SJCRH30 (cell line): ENCODE measurements around the gene CIAPIN1. TPM values are rescaled to one million over a fixed set of nuclear protein-coding genes. Genes with fewer than 3 reads are reported as not detected.

Experiments used
- DNase-seq, 2 experiments: peaks; one replicate each; pipeline ENCODE4 v3.0.0-alpha.2; 2015 to 2020
- H3K27ac ChIP-seq: fragments of 250-450 bp; sonication (Bioruptor Pico); 2 replicates; pipeline ENCODE4 v1.5.1; 2020; ENCODE audit warnings: mild to moderate bottlenecking, moderate library complexity
- H3K27me3 ChIP-seq: fragments of 250-450 bp; sonication (Bioruptor Pico); 2 replicates; pipeline ENCODE4 v1.5.1; 2020; ENCODE audit warnings: mild to moderate bottlenecking, moderate library complexity
- H3K36me3 ChIP-seq: fragments of 250-450 bp; sonication (Bioruptor Pico); 2 replicates; pipeline ENCODE4 v1.5.1; 2020; ENCODE audit warnings: mild to moderate bottlenecking, moderate library complexity
- H3K4me1 ChIP-seq: fragments of 250-450 bp; sonication (Bioruptor Pico); 2 replicates; pipeline ENCODE4 v1.5.1; 2020; ENCODE audit warnings: mild to moderate bottlenecking, moderate library complexity
- H3K4me3 ChIP-seq: fragments of 250-450 bp; sonication (Bioruptor Pico); 2 replicates; pipeline ENCODE4 v1.5.1; 2020; ENCODE audit warnings: mild to moderate bottlenecking, moderate library complexity
- H3K9me3 ChIP-seq: fragments of 250-450 bp; sonication (Bioruptor Pico); replicated peaks from 2 replicates; pipeline ENCODE4 v1.5.1; 2020; ENCODE audit warnings: mild to moderate bottlenecking, moderate library complexity
- total RNA-seq: library from RNA; depleted of rRNA; stranded (reverse); fragments of >200 nt; shearing (Covaris generic); gene quantifications from 2 replicates; pipeline ENCODE4 v1.2.3, GENCODE V29; 2014

Gene CIAPIN1
- total RNA-seq, 1 experiment from 2014 or later = 84.8 TPM

DNA sequence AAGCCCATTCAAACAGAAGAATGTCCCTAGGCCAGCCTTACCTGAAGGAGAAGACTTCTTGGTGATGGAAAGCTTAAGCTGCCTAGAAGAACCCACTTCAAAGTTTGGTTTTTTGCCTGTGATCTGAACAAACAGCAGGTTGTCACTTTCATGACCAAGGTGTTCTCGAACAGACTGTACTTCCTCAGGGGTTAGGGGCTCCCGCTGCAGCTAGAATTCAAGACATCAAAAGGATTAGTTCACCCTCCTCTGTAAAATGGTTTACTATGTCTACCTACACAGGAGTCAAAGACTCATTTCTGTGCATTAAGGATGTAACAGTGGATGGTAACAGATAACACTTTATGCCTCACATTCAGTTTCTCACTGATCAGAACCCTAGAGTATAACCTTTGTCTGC is 13.2 kb downstream of the CIAPIN1 start:
- Histone ChIP-seq H3K27ac (no peak overlapping the region), H3K4me3 (no peak overlapping the region), H3K9me3 (no peaks in the 10 kb centered on the region), H3K36me3 (peaks cover 73% of the 10 kb centered on the region), H3K4me1 (no peaks in the 10 kb centered on the region), H3K27me3 (no peaks in the 10 kb centered on the region)
- no peak for DNase-seq

DNA sequence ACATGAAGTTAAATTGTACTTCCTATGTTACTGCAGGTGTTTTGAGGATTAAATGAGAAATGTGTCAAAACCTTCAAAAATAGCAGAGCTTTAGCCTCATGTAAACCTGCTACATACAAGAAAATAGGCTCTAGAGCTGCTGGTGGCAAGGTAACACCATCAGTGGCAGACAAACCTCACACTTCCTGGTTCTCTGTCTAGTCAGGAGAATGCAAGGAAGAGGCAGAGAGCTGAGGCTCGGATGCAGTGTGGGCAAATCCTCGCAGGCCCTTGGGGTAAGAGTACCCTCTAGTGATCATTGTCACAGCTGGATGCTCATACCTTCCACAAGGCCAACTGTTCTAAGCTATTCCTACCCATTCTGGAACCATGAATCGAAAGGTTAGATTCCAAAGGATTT is 14.2 kb downstream of the CIAPIN1 start:
- Histone ChIP-seq H3K4me3 (no peak overlapping the region), H3K4me1 (no peaks in the 10 kb centered on the region), H3K36me3 (peaks cover 65% of the 10 kb centered on the region), H3K27ac (no peak overlapping the region), H3K27me3 (no peaks in the 10 kb centered on the region), H3K9me3 (no peaks in the 10 kb centered on the region)
- DNase-seq = no peak

DNA sequence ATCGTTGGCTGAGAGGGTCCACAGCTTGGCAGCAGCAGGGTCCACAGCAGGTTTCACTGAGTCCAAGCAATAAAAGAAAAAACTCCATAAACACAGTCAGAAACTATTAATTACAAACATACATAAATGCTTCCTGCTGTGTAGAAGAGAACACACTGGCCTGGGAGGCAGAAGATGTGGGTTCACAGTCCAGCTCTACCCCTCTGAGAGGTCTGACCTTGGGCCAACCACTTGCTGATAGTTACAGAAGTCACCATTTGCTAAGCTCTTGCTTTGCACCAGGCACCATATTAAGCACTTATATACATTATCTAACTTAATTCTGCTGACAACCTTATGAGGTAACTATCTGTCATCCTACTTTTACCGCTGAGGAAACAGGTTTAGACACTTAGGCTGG is 14.7 kb downstream of the CIAPIN1 start:
- Histone ChIP-seq H3K27ac (no peak overlapping the region), H3K9me3 (no peaks in the 10 kb centered on the region), H3K36me3 (peaks cover 67% of the 10 kb centered on the region), H3K4me3 (no peak overlapping the region), H3K4me1 (no peaks in the 10 kb centered on the region), H3K27me3 (no peaks in the 10 kb centered on the region)
- DNase-seq = no peak

DNA sequence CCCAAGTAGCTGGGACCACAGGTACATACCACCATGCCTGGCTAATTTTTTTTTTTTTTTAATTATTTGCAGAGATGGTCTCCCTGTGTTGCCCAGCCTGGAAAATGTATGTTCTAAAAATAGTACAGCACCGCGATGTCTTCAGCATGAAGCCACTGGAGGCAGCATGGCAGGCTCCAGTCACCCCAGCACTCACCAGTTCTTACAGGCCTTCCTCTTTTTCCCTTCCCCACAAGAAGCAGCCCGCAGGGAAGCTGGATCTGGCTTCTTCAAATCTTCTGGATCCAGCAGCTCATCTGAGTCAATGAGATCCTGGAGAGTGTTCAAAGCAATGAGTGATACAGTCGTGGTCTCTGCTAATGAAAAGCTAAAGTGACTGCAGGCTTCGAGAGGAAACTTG is 16.2 kb downstream of the CIAPIN1 start:
- Histone ChIP-seq H3K27me3 (no peaks in the 10 kb centered on the region), H3K36me3 (peaks cover 61% of the 10 kb centered on the region), H3K9me3 (no peaks in the 10 kb centered on the region), H3K27ac (no peak overlapping the region), H3K4me3 (no peak overlapping the region), H3K4me1 (no peaks in the 10 kb centered on the region)
- DNase-seq = no peak

DNA sequence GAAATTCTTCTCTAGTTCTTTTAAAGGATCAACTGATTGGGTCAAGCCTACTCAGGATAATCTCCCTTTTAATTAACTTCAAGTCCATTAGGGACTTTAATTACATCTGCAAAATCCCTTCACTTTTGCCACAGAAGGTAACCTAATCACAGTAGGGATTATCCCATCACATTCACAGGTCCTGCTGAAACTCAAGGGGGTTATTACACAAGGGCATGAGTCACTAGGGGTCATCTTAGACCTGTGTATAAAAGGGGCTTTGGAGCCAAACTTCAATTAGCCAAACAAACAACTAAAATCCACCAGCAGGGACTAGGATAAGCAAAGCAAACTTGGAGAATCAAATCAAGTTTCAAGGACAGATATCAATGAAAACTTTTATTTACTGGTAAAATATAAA is 19.4 kb downstream of the CIAPIN1 start:
- no peak overlapping the region for H3K27ac ChIP-seq
- DNase-seq = no peak
- H3K36me3 ChIP-seq = peaks cover 39% of the 10 kb centered on the region
- no peak overlapping the region for H3K4me3 ChIP-seq
- no peaks in the 10 kb centered on the region for H3K4me1 ChIP-seq
- no peaks in the 10 kb centered on the region for H3K9me3 ChIP-seq
- no peaks in the 10 kb centered on the region for H3K27me3 ChIP-seq

DNA sequence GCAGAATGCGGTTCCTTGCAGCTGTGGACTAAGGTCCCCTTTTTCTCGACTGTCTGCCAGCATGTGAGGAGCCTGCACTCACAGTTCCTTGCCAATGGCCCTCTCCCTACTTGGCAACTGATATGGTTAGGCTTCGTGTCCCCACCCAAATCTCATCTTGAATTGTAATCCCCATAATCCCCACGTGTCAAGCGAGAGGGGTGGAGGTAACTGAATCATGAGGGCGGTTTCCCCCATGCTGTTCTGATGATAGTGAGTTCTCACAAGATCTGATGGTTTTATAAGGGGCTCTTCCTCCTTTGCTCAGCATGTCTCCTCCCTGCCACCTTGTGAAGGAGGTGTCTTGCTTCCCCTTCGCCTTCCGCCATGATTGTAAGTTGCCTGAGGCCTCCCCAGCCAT is 19.9 kb downstream of the CIAPIN1 start:
- Histone ChIP-seq H3K4me1 (no peaks in the 10 kb centered on the region), H3K4me3 (no peak overlapping the region), H3K9me3 (no peaks in the 10 kb centered on the region), H3K36me3 (peaks cover 34% of the 10 kb centered on the region), H3K27me3 (no peaks in the 10 kb centered on the region), H3K27ac (no peak overlapping the region)
- DNase-seq = no peak

DNA sequence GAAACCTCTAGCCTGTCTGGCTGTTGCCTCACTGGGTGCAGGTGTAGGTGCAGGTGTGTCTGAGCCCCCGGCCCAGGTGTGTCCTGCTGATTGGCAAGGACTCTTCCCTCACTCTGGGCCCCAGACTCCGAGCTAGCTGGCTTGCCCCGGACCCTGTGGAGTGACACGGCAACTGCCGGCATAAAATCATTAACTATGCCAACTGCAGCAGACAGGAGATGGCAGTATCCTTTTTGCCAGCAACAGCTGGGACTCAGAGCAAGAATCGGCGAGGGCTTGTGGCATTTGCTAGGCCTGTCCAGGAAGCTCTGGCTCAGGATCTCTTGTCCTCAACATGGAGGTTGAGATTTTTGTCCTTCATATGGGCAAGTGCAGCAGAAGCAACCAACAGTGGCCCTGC is 20.8 kb downstream of the CIAPIN1 start:
- Histone ChIP-seq H3K4me3 (no peak overlapping the region), H3K36me3 (peaks cover 24% of the 10 kb centered on the region), H3K4me1 (no peaks in the 10 kb centered on the region), H3K27me3 (no peaks in the 10 kb centered on the region), H3K27ac (no peak overlapping the region), H3K9me3 (no peaks in the 10 kb centered on the region)
- DNase-seq = no peak

DNA sequence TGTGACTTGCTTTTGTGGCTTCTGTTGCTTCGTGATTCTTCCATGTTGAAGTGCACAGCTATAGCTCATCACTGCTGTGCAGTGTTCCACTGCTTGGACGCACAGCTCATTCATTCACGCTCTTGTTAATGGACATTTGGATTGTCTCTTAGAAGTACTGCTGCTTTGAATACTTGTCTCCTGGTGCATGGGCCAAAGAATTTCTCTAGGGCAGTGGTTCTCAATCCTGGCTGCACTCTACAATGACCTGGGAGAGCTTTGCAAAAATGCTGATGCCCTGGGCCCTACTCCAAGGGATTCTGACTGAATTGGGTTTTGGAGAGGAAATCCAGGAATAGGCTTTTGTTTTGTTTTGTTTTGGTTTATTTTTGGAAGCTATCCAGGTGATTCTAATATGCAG is 22.6 kb downstream of the CIAPIN1 start:
- Histone ChIP-seq H3K9me3 (no peaks in the 10 kb centered on the region), H3K4me1 (no peaks in the 10 kb centered on the region), H3K4me3 (no peak overlapping the region), H3K27ac (no peak overlapping the region), H3K27me3 (no peaks in the 10 kb centered on the region), H3K36me3 (peaks cover 9% of the 10 kb centered on the region)
- no peak for DNase-seq

DNA sequence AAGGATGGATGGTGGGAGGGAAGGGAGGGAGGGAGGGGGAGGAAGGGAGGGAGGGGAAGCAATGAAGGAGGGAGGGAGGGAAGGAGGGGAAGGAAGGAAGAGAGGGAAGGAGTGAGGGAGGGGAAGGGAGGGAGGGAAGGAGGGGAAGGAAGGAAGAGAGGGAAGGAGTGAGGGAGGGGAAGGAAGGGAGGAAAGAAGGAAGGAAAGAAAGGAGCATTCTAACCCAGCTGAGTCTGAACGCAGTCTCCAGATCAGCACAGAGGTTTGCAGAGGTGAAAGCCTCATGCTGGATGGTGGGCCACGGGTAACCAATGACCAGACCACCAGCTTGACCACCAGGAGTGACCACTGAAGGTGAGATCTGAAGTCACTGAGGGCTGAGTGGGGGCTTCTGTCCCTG is 24.0 kb downstream of the CIAPIN1 start:
- H3K4me3 ChIP-seq = no peak overlapping the region
- H3K36me3 ChIP-seq = peaks cover 9% of the 10 kb centered on the region
- H3K27ac ChIP-seq = no peak overlapping the region
- H3K27me3 ChIP-seq = no peaks in the 10 kb centered on the region
- no peak for DNase-seq
- H3K4me1 ChIP-seq = peaks cover 3% of the 10 kb centered on the region; the same call in 1 of the 2 replicates
- no peaks in the 10 kb centered on the region for H3K9me3 ChIP-seq

DNA sequence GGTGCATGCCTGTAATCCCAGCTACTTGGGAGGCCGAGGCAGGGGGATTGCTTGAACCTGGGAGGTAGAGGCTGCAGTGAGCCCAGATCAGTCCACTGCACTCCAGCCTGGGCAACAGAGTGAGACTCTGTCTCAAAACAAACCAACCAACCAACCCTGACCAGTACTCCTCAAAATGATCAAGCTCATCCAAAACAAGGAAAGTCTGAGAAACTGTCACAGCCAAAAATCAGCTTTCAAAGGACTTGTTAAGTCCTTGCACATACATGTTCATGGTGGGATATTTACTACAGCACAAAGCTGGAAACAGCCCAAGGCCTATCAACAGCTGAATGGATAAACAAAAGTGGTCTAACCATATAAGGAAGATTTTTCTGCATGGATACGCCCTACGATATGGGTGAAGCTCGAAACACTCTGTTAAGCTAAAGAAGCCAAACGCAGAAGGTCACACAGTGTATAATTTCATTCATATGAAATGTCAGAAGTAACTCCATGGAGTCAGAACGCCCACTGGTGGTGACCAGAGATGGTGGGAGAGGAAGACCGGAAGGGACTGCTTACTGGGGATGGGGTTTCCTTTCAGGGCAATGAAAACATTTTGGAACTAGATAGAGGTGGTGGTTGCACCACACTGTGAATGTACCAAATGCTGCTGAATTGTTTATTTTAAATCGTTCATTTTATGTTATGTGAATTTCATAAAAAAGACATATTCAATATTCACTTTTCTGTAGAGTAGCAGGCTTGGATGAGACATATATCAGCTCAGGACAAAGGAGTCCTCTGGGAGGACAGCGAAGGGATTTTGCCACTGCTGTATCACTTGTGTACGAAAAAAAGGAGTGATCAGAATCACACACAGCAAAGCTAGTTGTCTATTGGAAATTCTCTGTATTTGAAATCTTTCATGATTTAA is 24.9 kb downstream of the CIAPIN1 start:
- Histone ChIP-seq H3K27ac (no peak overlapping the region), H3K9me3 (no peaks in the 10 kb centered on the region), H3K27me3 (no peaks in the 10 kb centered on the region), H3K4me1 (peaks cover 7% of the 10 kb centered on the region), H3K4me3 (peak overlapping the region; percentile 29), H3K36me3 (peaks cover 1% of the 10 kb centered on the region; the same call in 1 of the 2 replicates)
- peak; percentile 85 to 92 for DNase-seq

DNA sequence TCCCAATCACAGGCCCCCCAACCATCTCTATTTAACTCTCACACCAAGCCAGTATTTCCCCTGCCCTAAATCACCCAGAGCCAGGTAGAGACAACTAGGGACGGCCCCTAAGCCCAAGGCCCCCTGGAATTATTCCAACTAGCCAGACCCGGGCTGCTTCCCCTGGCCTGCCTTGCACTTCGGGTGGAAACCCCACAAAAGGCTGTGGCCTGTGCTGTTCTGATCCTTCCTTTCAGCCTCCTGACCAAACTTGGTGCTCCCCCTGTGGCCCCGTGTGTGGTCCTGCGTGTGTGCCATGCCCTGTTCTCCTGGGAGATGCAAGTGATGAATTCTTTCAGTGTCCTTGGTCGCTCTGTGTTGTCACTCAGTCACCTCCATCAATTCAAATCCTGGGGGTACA is 27.7 kb downstream of the CIAPIN1 start:
- Histone ChIP-seq H3K9me3 (no peaks in the 10 kb centered on the region), H3K4me1 (peaks cover 7% of the 10 kb centered on the region), H3K27ac (no peak overlapping the region), H3K27me3 (no peaks in the 10 kb centered on the region), H3K4me3 (no peak overlapping the region), H3K36me3 (no peaks in the 10 kb centered on the region)
- peak in 1 of 2 experiments; percentile 21 for DNase-seq

DNA sequence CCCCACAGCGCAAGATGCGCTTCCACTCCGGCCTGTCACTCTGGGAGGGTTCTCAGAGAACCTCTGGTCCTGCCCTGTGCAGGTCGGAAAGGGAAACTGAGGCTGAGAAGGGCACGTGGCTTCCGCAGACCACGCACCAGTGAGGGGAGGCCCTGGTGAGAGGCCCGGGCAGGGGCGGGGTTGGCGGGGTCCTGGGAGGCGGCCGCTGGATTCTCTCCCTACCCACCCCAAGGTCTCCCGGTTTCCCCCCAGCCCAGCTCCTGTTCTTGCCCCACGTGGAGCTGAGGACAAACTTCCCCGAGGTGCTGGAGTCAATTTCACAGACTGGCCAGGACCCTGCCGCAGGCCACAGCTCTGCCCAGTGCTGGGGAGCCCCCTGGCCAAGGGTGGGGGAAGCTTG is 31.1 kb downstream of the CIAPIN1 start:
- DNase-seq = peak in 1 of 2 experiments; percentile 17
- Histone ChIP-seq H3K9me3 (no peaks in the 10 kb centered on the region), H3K27ac (peak overlapping the region; percentile 76), H3K4me3 (peak overlapping the region; percentile 62), H3K4me1 (peaks cover 14% of the 10 kb centered on the region), H3K27me3 (no peaks in the 10 kb centered on the region), H3K36me3 (no peaks in the 10 kb centered on the region)

DNA sequence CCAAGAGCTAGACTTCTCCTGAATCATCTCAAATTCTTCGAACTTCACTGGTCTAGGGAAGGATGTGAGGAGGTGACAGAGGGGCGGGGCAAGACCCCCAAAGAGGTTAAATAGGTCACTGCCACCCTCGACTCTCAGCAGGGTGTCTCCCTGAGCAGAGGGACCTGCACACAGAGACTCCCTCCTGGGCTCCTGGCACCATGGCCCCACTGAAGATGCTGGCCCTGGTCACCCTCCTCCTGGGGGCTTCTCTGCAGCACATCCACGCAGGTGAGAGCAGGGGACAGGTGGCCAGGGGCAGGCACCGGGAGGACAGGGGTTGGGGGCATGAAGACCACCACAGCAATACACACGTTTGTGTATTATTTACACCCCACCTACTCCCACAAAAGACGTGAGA is 33.5 kb downstream of the CIAPIN1 start:
- no peak overlapping the region for H3K27ac ChIP-seq
- peaks cover 29% of the 10 kb centered on the region for H3K4me1 ChIP-seq
- H3K4me3 ChIP-seq = no peak overlapping the region
- no peaks in the 10 kb centered on the region for H3K9me3 ChIP-seq
- DNase-seq = no peak
- H3K27me3 ChIP-seq = no peaks in the 10 kb centered on the region
- no peaks in the 10 kb centered on the region for H3K36me3 ChIP-seq

DNA sequence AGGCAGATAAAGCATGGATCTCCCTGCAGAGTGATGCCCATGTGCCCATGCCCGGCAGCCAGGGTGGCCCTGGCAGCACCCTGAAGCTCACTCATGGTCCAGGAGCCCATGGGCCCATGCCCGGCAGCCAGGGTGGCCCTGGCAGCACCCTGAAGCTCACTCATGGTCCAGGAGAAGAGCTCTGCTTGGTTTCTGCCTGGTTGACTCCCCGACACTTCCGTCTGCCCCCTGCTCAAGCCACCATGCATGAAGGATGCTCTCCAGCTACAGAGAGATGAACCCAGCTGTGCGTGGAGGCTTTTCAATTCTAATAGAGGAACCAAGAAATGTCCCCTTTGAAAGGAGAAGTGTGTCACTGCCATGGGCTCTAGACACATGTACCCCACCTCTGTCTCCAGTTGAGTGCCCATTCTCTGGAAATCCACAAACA is 33.9 kb downstream of the CIAPIN1 start:
- DNase-seq = no peak
- Histone ChIP-seq H3K9me3 (no peaks in the 10 kb centered on the region), H3K36me3 (no peaks in the 10 kb centered on the region), H3K4me1 (peaks cover 26% of the 10 kb centered on the region), H3K27ac (no peak overlapping the region), H3K27me3 (no peaks in the 10 kb centered on the region), H3K4me3 (no peak overlapping the region)

DNA sequence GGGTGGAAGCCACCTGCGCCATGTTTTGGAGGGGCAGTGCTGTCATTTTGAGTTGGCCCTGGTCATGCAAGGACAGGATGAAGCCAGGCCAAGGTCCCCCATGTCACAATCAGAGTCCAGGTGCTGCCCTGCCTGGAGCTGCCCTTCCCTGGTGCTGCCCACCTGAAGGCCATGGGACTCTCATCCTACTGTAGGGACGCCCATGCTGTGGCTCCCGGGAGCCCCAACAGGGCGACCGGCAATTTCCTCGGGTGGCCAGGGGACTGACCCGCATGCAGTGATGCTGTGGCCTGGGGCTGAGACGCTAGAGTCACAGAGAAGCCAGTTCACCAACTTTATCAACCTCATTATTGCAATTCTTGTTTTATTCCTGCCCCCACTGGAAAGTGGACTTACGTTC is 34.6 kb downstream of the CIAPIN1 start:
- H3K4me1 ChIP-seq = peaks cover 22% of the 10 kb centered on the region

More for the DNA sequence above, 34.6 kb downstream of the CIAPIN1 start:
- no peaks in the 10 kb centered on the region for H3K36me3 ChIP-seq
- H3K27me3 ChIP-seq = no peaks in the 10 kb centered on the region
- H3K4me3 ChIP-seq = no peak overlapping the region
- H3K9me3 ChIP-seq = no peaks in the 10 kb centered on the region
- no peak for DNase-seq
- no peak overlapping the region for H3K27ac ChIP-seq
